IMR-90 (cell line): Measurements from ENCODE around the gene TOB2. TPM values are rescaled to one million over a fixed set of nuclear protein-coding genes. Genes with fewer than 3 reads are reported as not detected.

ENCODE experiments used
- ATAC-seq: fragments of 200-7000 bp; cut with Tn5 transposase; 2 replicates; pipeline ENCODE4 v1.9.1; 2020; ENCODE audit warnings: low read depth, mild to moderate bottlenecking, moderate library complexity
- BruUV-seq: library from RNA; stranded (reverse); fragments of 400-500 nt; replicated peaks from 2 replicates; lab custom pipeline; 2021; lab: Mats Ljungman, UMichigan
- CTCF ChIA-PET: fragments of 300-600 bp; formaldehyde crosslinking; extraction: SDS; loops from one replicate; lab custom pipeline; 2021; ENCODE audit warnings: antibody characterized with exemption; lab: Yijun Ruan, JAX
- POLR2A ChIA-PET: fragments of 300-600 bp; sonication (Branson Sonifier 250); formaldehyde crosslinking; loops from one replicate; lab custom pipeline; 2022; ENCODE audit warnings: antibody characterized with exemption; ENCODE audit not compliant: unreplicated experiment; lab: Charles Lee
- DNase-seq: peaks from one replicate; pipeline ENCODE4 v3.0.0; 2013
- H2AFZ ChIP-seq: replicated peaks from 2 replicates; pipeline ENCODE3; 2013; ENCODE audit warnings: low read length, mild to moderate bottlenecking; ENCODE audit not compliant: poor library complexity
- H2AK5ac ChIP-seq: 2 replicates; pipeline ENCODE4 v1.6.1; 2013; ENCODE audit warnings: low read depth, low read length, inconsistent platforms
- H2AK9ac ChIP-seq: replicated peaks from 2 replicates; pipeline ENCODE3; 2013; ENCODE audit warnings: mild to moderate bottlenecking, low read depth, low read length, moderate library complexity; ENCODE audit not compliant: poor library complexity
- H2BK120ac ChIP-seq: 2 replicates; pipeline ENCODE4 v1.6.1; 2013; ENCODE audit warnings: low read depth, low read length, inconsistent platforms
- H2BK15ac ChIP-seq: 3 replicates; pipeline ENCODE4 v1.6.1; 2013; ENCODE audit warnings: low read depth, low read length, inconsistent platforms
- H2BK20ac ChIP-seq: 2 replicates; pipeline ENCODE4 v1.6.1; 2013; ENCODE audit warnings: low read depth, mild to moderate bottlenecking, inconsistent platforms, low read length, moderate library complexity
- H2BK5ac ChIP-seq: 2 replicates; pipeline ENCODE4 v1.6.1; 2013; ENCODE audit warnings: mild to moderate bottlenecking, low read depth, low read length, inconsistent platforms; ENCODE audit not compliant: poor library complexity, severe bottlenecking
- H3K14ac ChIP-seq: replicated peaks from 2 replicates; pipeline ENCODE4 v1.6.1; 2013; ENCODE audit warnings: low read depth, low read length, inconsistent platforms
- H3K18ac ChIP-seq: 2 replicates; pipeline ENCODE4 v1.6.1; 2013; ENCODE audit warnings: low read depth, low read length, control low read depth
- H3K23ac ChIP-seq: 2 replicates; pipeline ENCODE4 v1.6.1; 2013; ENCODE audit warnings: low read depth, low read length, inconsistent platforms
- H3K27ac ChIP-seq: 2 replicates; pipeline ENCODE4 v1.5.1; 2013; ENCODE audit warnings: mild to moderate bottlenecking, control low read depth, low read length; ENCODE audit not compliant: insufficient read depth
- H3K27me3 ChIP-seq: 2 replicates; pipeline ENCODE4 v1.6.1; 2013; ENCODE audit warnings: low read length; ENCODE audit not compliant: control insufficient read depth, insufficient read depth
- H3K36me3 ChIP-seq: 2 replicates; pipeline ENCODE4 v1.6.1; 2013; ENCODE audit warnings: low read length, mixed read lengths; ENCODE audit not compliant: control insufficient read depth, insufficient read depth
- H3K4ac ChIP-seq: 2 replicates; pipeline ENCODE4 v1.6.1; 2013; ENCODE audit warnings: low read depth, low read length, inconsistent platforms
- H3K4me1 ChIP-seq: 2 replicates; pipeline ENCODE4 v1.6.1; 2013; ENCODE audit warnings: low read length, mixed read lengths; ENCODE audit not compliant: control insufficient read depth, insufficient read depth
- H3K4me2 ChIP-seq: 2 replicates; pipeline ENCODE4 v1.6.1; 2013; ENCODE audit warnings: low read depth, mild to moderate bottlenecking, control low read depth, low read length, moderate library complexity
- H3K4me3 ChIP-seq: 2 replicates; pipeline ENCODE4 v1.5.1; 2013; ENCODE audit warnings: low read depth, mild to moderate bottlenecking, control low read depth, low read length, moderate library complexity; ENCODE audit not compliant: insufficient read depth
- H3K56ac ChIP-seq: 2 replicates; pipeline ENCODE4 v1.6.1; 2013; ENCODE audit warnings: low read length, inconsistent platforms; ENCODE audit not compliant: insufficient read depth; ENCODE audit errors: extremely low read depth
- H3K79me1 ChIP-seq, 2 experiments: 2 replicates each; pipeline ENCODE4 v1.6.1; 2013; ENCODE audit warnings: low read length in 2 of 2, inconsistent platforms in 1 of 2, low read depth in 1 of 2
- H3K9ac ChIP-seq: 2 replicates; pipeline ENCODE4 v1.6.1; 2013; ENCODE audit warnings: low read depth, low read length, control low read depth
- H3K9me1 ChIP-seq: 2 replicates; pipeline ENCODE4 v1.6.1; 2013; ENCODE audit warnings: low read length, inconsistent platforms; ENCODE audit not compliant: insufficient read depth
- H3K9me3 ChIP-seq: 2 replicates; pipeline ENCODE4 v1.6.1; 2013; ENCODE audit warnings: low read length; ENCODE audit not compliant: control insufficient read depth, insufficient read depth
- H4K20me1 ChIP-seq: 2 replicates; pipeline ENCODE4 v1.6.1; 2013; ENCODE audit warnings: low read length, inconsistent platforms; ENCODE audit not compliant: insufficient read depth
- H4K5ac ChIP-seq: 2 replicates; pipeline ENCODE4 v1.6.1; 2013; ENCODE audit warnings: mild to moderate bottlenecking, low read depth, low read length, control low read depth
- H4K8ac ChIP-seq, 2 experiments: 2 replicates each; pipeline ENCODE4 v1.6.1; 2013; ENCODE audit warnings: low read depth in 2 of 2, low read length in 2 of 2, control low read depth in 1 of 2, inconsistent platforms in 1 of 2
- H4K91ac ChIP-seq: 2 replicates; pipeline ENCODE4 v1.6.1; 2013; ENCODE audit warnings: low read depth, low read length, inconsistent platforms; ENCODE audit not compliant: insufficient read depth
- CTCF ChIP-seq: conservative IDR thresholded peaks from 2 replicates; pipeline ENCODE4 v1.5.1; 2012; ENCODE audit warnings: mild to moderate bottlenecking, low read depth, low read length, improper control_type of control experiment
- NFE2L2 ChIP-seq: fragments of 150-350 bp; IDR thresholded peaks from 2 replicates; pipeline ENCODE4 v1.6.1; 2016; ENCODE audit warnings: low read depth, mild to moderate bottlenecking, low read length
- POLR2A ChIP-seq: IDR thresholded peaks from 2 replicates; pipeline ENCODE4 v1.6.1; 2012; ENCODE audit warnings: mild to moderate bottlenecking, low read depth, low read length
- RAD21 ChIP-seq: IDR thresholded peaks from 2 replicates; pipeline ENCODE4 v1.6.1; 2012; ENCODE audit warnings: low read length, improper control_type of control experiment
- USF2 ChIP-seq: fragments of 150-350 bp; IDR thresholded peaks from 2 replicates; pipeline ENCODE4 v1.6.1; 2017; ENCODE audit warnings: mild to moderate bottlenecking, antibody characterized with exemption, low read length, low read depth
- WGBS, 2 experiments: methylation state at CpG; one replicate each; pipeline versions ENCODE4 v1.1.5 to v1.1.7; 2013; ENCODE audit warnings: missing lambda C conversion rate in 2 of 2; ENCODE audit not compliant: insufficient read length in 1 of 2; ENCODE audit errors: extremely low coverage in 2 of 2; 5-methylcytosine and 5-hydroxymethylcytosine counted together
- dilution Hi-C: fragments of 300-500 bp; cut with HindIII; formaldehyde crosslinking; loops from one replicate; pipeline ENCODE4 v1.14.3; 2018; ENCODE audit warnings: low sequenced_read_pairs; ENCODE audit not compliant: unreplicated experiment
- in situ Hi-C: fragments of 300-500 bp; cut with MboI; formaldehyde crosslinking; loops from 3 replicates; pipeline ENCODE4 v1.14.3; 2019; ENCODE audit warnings: low sequenced_read_pairs, inconsistent platforms, mixed read lengths
- intact Hi-C: fragments of 100-400 bp; cut with micrococcal nuclease; formaldehyde crosslinking; loops from 2 replicates; pipeline ENCODE4 v1.10.0; 2022
- polyA plus RNA-seq, 3 experiments: library from polyadenylated mRNA; depleted of rRNA; stranded (reverse); fragments of >200 nt; gene quantifications; 2 replicates each; pipeline ENCODE4 v1.2.3, GENCODE V29; 2012; ENCODE audit warnings: low replicate concordance in 1 of 3
- total RNA-seq: library from RNA; depleted of rRNA; stranded (reverse); fragments of >200 nt; gene quantifications from 2 replicates; pipeline ENCODE4 v1.2.3, GENCODE V29; 2012

The TOB2 gene
- total and polyA plus RNA-seq, 2 of the 4 experiments (the other 2 are of a cell fraction), result 17.4 to 23.3 TPM

GRCh38 chr22:41437198-41437597 is 9.4 kb downstream of the TOB2 start:
- peaks cover 31 to 76% of the 10 kb centered on the region in 2 experiments for H3K79me1 ChIP-seq
- H2BK120ac ChIP-seq, result no peak overlapping the region
- H4K8ac ChIP-seq, result no peak overlapping the region
- H2AK9ac ChIP-seq, result no peak overlapping the region
- H2BK20ac ChIP-seq, result no peak overlapping the region
- H3K23ac ChIP-seq, result no peak overlapping the region
- peaks cover 7% of the 10 kb centered on the region for H3K9me1 ChIP-seq
- H3K9me3 ChIP-seq, result no peaks in the 10 kb centered on the region
- WGBS, 2 experiments, result 87% methylated on average over 3 of the region's 7 CpGs; no CpG with 5 or more reads in 1 of the 2 experiments
- no peak overlapping the region for H3K4me3 ChIP-seq
- DNase-seq (no peak), ATAC-seq (no peak)
- no peak overlapping the region for H3K4me2 ChIP-seq
- H3K4ac ChIP-seq, result no peak overlapping the region
- peaks cover 50% of the 10 kb centered on the region for H3K36me3 ChIP-seq
- no peak overlapping the region for H3K9ac ChIP-seq
- no peak overlapping the region for H2AFZ ChIP-seq
- TF ChIP-seq POLR2A (no peak), NFE2L2 (no peak), CTCF (no peak), USF2 (no peak), RAD21 (no peak)
- no peak overlapping the region for H3K18ac ChIP-seq
- CTCF ChIA-PET, result interaction anchor here (0.6 kb wide), 1 partner anchor 32 kb away, joined by 4 read pairs; no protein-coding TSS in a partner anchor
- intact Hi-C loops (no loop called here), in situ Hi-C loops (no loop called here), dilution Hi-C loops (no loop called here)
- no peaks in the 10 kb centered on the region for H3K4me1 ChIP-seq
- no peak overlapping the region for H2BK15ac ChIP-seq
- H3K56ac ChIP-seq, result no peak overlapping the region
- H2BK5ac ChIP-seq, result no peak overlapping the region
- BruUV-seq, result no TSS peak
- no peak overlapping the region for H4K5ac ChIP-seq
- H2AK5ac ChIP-seq, result no peak overlapping the region
- H4K91ac ChIP-seq, result no peak overlapping the region
- H3K14ac ChIP-seq, result no peak overlapping the region
- POLR2A ChIA-PET, result no interaction called here
- H3K27me3 ChIP-seq, result no peaks in the 10 kb centered on the region
- H4K20me1 ChIP-seq, result peaks cover 90% of the 10 kb centered on the region
- H3K27ac ChIP-seq, result no peak overlapping the region
